Hepatocyte (in vitro differentiated cells): ENCODE measurements around the gene SERPINA3. TPM values are rescaled to one million over a fixed set of nuclear protein-coding genes. Genes with fewer than 3 reads are reported as not detected.

Experiments
- DNase-seq: peaks from one replicate; pipeline ENCODE4 v3.0.0-alpha.2; 2016; ENCODE audit warnings: low spot score
- H2AFZ ChIP-seq: fragments of 200-600 bp; sonication (generic); 2 replicates; pipeline ENCODE4 v1.6.0; 2016; ENCODE audit warnings: antibody characterized with exemption, mild to moderate bottlenecking
- H3K27ac ChIP-seq: fragments of 200-600 bp; sonication (generic); 2 replicates; pipeline ENCODE4 v1.5.1; 2016; ENCODE audit warnings: mild to moderate bottlenecking
- H3K27me3 ChIP-seq: fragments of 200-600 bp; sonication (generic); 2 replicates; pipeline ENCODE4 v1.6.1; 2016
- H3K36me3 ChIP-seq: fragments of 200-600 bp; sonication (generic); replicated peaks from 2 replicates; pipeline ENCODE4 v1.5.1; 2016; ENCODE audit warnings: low read depth; ENCODE audit not compliant: insufficient read depth
- H3K4me1 ChIP-seq: fragments of 200-600 bp; sonication (generic); 2 replicates; pipeline ENCODE4 v1.5.1; 2016; ENCODE audit warnings: mild to moderate bottlenecking, moderate library complexity; ENCODE audit not compliant: insufficient read depth
- H3K4me2 ChIP-seq: fragments of 200-600 bp; sonication (generic); 2 replicates; pipeline ENCODE4 v1.6.0; 2016
- H3K4me3 ChIP-seq: fragments of 200-600 bp; sonication (generic); 2 replicates; pipeline ENCODE4 v1.5.1; 2016; ENCODE audit warnings: mild to moderate bottlenecking
- H3K79me2 ChIP-seq: fragments of 200-600 bp; sonication (generic); 2 replicates; pipeline ENCODE4 v1.6.0; 2017; ENCODE audit warnings: mild to moderate bottlenecking
- H3K9me2 ChIP-seq: fragments of 200-600 bp; sonication (generic); replicated peaks from 2 replicates; pipeline ENCODE4 v1.6.0; 2017; ENCODE audit warnings: mild to moderate bottlenecking; ENCODE audit not compliant: insufficient read depth
- H3K9me3 ChIP-seq: fragments of 200-600 bp; sonication (generic); 2 replicates; pipeline ENCODE4 v1.5.1; 2016; ENCODE audit warnings: low read depth, mild to moderate bottlenecking
- H4K20me1 ChIP-seq: fragments of 200-600 bp; sonication (generic); 2 replicates; pipeline ENCODE4 v1.6.0; 2016; ENCODE audit warnings: mild to moderate bottlenecking; ENCODE audit not compliant: insufficient read depth, poor library complexity, severe bottlenecking
- CTCF ChIP-seq: fragments of 200-600 bp; sonication (generic); IDR thresholded peaks from 2 replicates; pipeline ENCODE4 v1.5.1; 2016; ENCODE audit warnings: antibody characterized with exemption, mild to moderate bottlenecking; ENCODE audit not compliant: poor library complexity
- EZH2 ChIP-seq: fragments of 200-600 bp; sonication (generic); IDR thresholded peaks from 2 replicates; pipeline ENCODE4 v1.6.1; 2016; ENCODE audit warnings: antibody characterized with exemption, mild to moderate bottlenecking, borderline replicate concordance
- EZH2phosphoT487 ChIP-seq: fragments of 200-600 bp; sonication (generic); IDR thresholded peaks from one replicate; pipeline ENCODE4 v1.6.1; 2018; ENCODE audit warnings: antibody characterized with exemption, mild to moderate bottlenecking, low read depth, moderate library complexity; ENCODE audit not compliant: unreplicated experiment, severe bottlenecking
- WGBS: methylation state at CpG from one replicate; pipeline ENCODE4 v1.1.6; 2016; ENCODE audit warnings: low lambda C conversion rate; ENCODE audit errors: missing lambda C conversion rate; 5-methylcytosine and 5-hydroxymethylcytosine counted together
- polyA plus RNA-seq: library from polyadenylated mRNA; unstranded; fragments of >200 nt; fragmentation: Nextera tagmentation; extraction: Ambion mirVana; gene quantifications from 2 replicates; pipeline ENCODE4 v1.2.1, GENCODE V29; 2016
- total RNA-seq: library from RNA; depleted of rRNA; stranded (reverse); fragments of >200 nt; gene quantifications from 2 replicates; pipeline ENCODE4 v1.2.3, GENCODE V29; 2014

Gene SERPINA3
- total and polyA plus RNA-seq, 2 experiments from 2014 or later, result 359 to 457 TPM

GRCh38 chr14:94571950-94572349, 40.2 kb upstream of the SERPINA3 start:
- Histone ChIP-seq H3K9me2 (no peaks in the 10 kb centered on the region), H3K27ac (no peak overlapping the region), H3K27me3 (no peaks in the 10 kb centered on the region), H3K9me3 (no peaks in the 10 kb centered on the region), H3K4me1 (no peaks in the 10 kb centered on the region), H3K4me2 (no peak overlapping the region), H2AFZ (no peak overlapping the region), H3K36me3 (no peaks in the 10 kb centered on the region), H4K20me1 (no peaks in the 10 kb centered on the region), H3K79me2 (no peaks in the 10 kb centered on the region), H3K4me3 (no peak overlapping the region)
- TF ChIP-seq EZH2, result no peak
- no peak for TF ChIP-seq CTCF
- no peak for TF ChIP-seq EZH2phosphoT487
- 71% methylated on average over 6 of the region's 6 CpGs for WGBS
- DNase-seq, result no peak

- H3K27me3 ChIP-seq, result no peaks in the 10 kb centered on the region
- no peaks in the 10 kb centered on the region for H3K79me2 ChIP-seq
- H3K4me1 ChIP-seq, result no peaks in the 10 kb centered on the region
- no peaks in the 10 kb centered on the region for H3K9me2 ChIP-seq
- H3K36me3 ChIP-seq, result no peaks in the 10 kb centered on the region
- H4K20me1 ChIP-seq, result no peaks in the 10 kb centered on the region
- H3K9me3 ChIP-seq, result no peaks in the 10 kb centered on the region
- TF ChIP-seq EZH2 (no peak), EZH2phosphoT487 (no peak), CTCF (no peak)
- WGBS, result 55% methylated on average over 7 of the region's 7 CpGs
- no peak overlapping the region for H3K27ac ChIP-seq
- no peak overlapping the region for H3K4me3 ChIP-seq
- no peak overlapping the region for H3K4me2 ChIP-seq
- H2AFZ ChIP-seq, result no peak overlapping the region
- no peak for DNase-seq
These were observed 39.4 kb upstream of the SERPINA3 start for GRCh38 chr14:94572637-94573303.

- WGBS, result 84% methylated on average over 6 of the region's 6 CpGs
- Histone ChIP-seq H2AFZ (no peak overlapping the region), H4K20me1 (no peaks in the 10 kb centered on the region), H3K9me3 (no peaks in the 10 kb centered on the region), H3K36me3 (no peaks in the 10 kb centered on the region), H3K4me2 (no peak overlapping the region), H3K4me1 (no peaks in the 10 kb centered on the region), H3K79me2 (no peaks in the 10 kb centered on the region), H3K27ac (no peak overlapping the region), H3K4me3 (no peak overlapping the region), H3K27me3 (no peaks in the 10 kb centered on the region), H3K9me2 (no peaks in the 10 kb centered on the region)
- TF ChIP-seq EZH2 (no peak), EZH2phosphoT487 (no peak), CTCF (no peak)
- no peak for DNase-seq
These were observed 38.5 kb upstream of the SERPINA3 start for GRCh38 chr14:94573475-94574277.
